ENCODE results near the gene LARGE1. TPM values are rescaled to one million over a fixed set of nuclear protein-coding genes. Genes with fewer than 3 reads are reported as not detected.
A peak's percentile ranks its signal among the peaks of the same experiment; 100 is the strongest.

LARGE1 gene
- total RNA-seq, 4 donors from 2014 or later = 24.9 to 51.0 (median 32.7) TPM

GRCh38 chr22:33806191-33806590 is 114.1 kb downstream of the LARGE1 start:
- Histone ChIP-seq H3K27me3 (no peaks in the 10 kb centered on the region), H3K4me3 (no peak overlapping the region), H3K9me3 (peaks cover 0 to 3% (median 0%) of the 10 kb centered on the region in 4 donors), H3K27ac (no peak overlapping the region), H3K4me1 (no peaks in the 10 kb centered on the region), H3K36me3 (no peaks in the 10 kb centered on the region)
- WGBS, 2 donors = 44 to 54% methylated on average over 3 of the region's 3 CpGs
- TF ChIP-seq POLR2A (IDR thresholded peaks at IDR 0.05) (no peak), EP300 (IDR thresholded peaks at IDR 0.05) (no peak)
- TF ChIP-seq, protein P1, sequence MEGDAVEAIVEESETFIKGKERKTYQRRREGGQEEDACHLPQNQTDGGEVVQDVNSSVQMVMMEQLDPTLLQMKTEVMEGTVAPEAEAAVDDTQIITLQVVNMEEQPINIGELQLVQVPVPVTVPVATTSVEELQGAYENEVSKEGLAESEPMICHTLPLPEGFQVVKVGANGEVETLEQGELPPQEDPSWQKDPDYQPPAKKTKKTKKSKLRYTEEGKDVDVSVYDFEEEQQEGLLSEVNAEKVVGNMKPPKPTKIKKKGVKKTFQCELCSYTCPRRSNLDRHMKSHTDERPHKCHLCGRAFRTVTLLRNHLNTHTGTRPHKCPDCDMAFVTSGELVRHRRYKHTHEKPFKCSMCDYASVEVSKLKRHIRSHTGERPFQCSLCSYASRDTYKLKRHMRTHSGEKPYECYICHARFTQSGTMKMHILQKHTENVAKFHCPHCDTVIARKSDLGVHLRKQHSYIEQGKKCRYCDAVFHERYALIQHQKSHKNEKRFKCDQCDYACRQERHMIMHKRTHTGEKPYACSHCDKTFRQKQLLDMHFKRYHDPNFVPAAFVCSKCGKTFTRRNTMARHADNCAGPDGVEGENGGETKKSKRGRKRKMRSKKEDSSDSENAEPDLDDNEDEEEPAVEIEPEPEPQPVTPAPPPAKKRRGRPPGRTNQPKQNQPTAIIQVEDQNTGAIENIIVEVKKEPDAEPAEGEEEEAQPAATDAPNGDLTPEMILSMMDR (IDR thresholded peaks at IDR 0.05) = no peak
- DNase-seq (ENCODE audit: low spot score in 2 of 2) = no peak

- Histone ChIP-seq H3K4me3 (no peak overlapping the region), H3K4me1 (no peaks in the 10 kb centered on the region), H3K27me3 (no peaks in the 10 kb centered on the region), H3K27ac (no peak overlapping the region), H3K9me3 (peaks cover 0 to 3% (median 0%) of the 10 kb centered on the region in 4 donors), H3K36me3 (no peaks in the 10 kb centered on the region)
- TF ChIP-seq, protein P1 (IDR thresholded peaks at IDR 0.05) = no peak
- no peak for TF ChIP-seq POLR2A (IDR thresholded peaks at IDR 0.05)
- no peak for TF ChIP-seq EP300 (IDR thresholded peaks at IDR 0.05)
- DNase-seq (ENCODE audit: low spot score in 2 of 2) = no peak
- 60 to 69% methylated on average over 7 of the region's 7 CpGs for WGBS, 2 donors
Measured at GRCh38 chr22:33803371-33804282, 116.6 kb downstream of the LARGE1 start.

- DNase-seq (ENCODE audit: low spot score in 2 of 2) = no peak
- Histone ChIP-seq H3K36me3 (no peaks in the 10 kb centered on the region), H3K4me1 (peaks cover 0 to 10% (median 3%) of the 10 kb centered on the region in 4 donors), H3K4me3 (no peak overlapping the region), H3K9me3 (peaks cover 0 to 3% (median 0%) of the 10 kb centered on the region in 4 donors), H3K27ac (no peak overlapping the region), H3K27me3 (no peaks in the 10 kb centered on the region)
- TF ChIP-seq, protein P1 (IDR thresholded peaks at IDR 0.05) = no peak
- TF ChIP-seq EP300 (IDR thresholded peaks at IDR 0.05) = no peak
- no peak for TF ChIP-seq POLR2A (IDR thresholded peaks at IDR 0.05)
- WGBS, 2 donors = 79 to 84% methylated on average over 6 of the region's 6 CpGs
Measured at GRCh38 chr22:33798401-33798800, 121.9 kb downstream of the LARGE1 start.

DNA sequence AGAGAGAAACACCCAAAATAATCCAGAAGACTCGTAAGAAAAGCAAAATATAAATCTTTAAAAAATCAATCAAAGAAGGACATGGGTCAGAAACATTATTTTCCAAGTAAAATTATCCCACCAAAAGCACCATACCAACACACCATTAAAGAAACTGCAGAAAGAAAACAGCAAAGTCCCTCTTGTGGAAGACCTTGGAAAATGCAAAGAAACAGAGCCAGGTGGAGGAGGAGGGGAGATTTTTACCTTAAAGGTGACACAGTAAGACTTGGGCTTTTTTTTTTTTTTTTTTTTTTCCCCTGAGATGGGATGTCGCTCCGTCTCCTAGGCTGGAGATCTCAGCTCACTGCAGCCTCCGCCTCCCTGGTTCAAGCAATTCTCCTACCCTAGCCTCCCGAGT is 123.8 kb downstream of the LARGE1 start:
- 95 to 98% methylated on average over 5 of the region's 5 CpGs for WGBS, 2 donors
- Histone ChIP-seq H3K9me3 (no peaks in the 10 kb centered on the region), H3K27me3 (no peaks in the 10 kb centered on the region), H3K4me1 (peaks cover 0 to 24% (median 3%) of the 10 kb centered on the region in 4 donors), H3K4me3 (no peak overlapping the region), H3K27ac (no peak overlapping the region), H3K36me3 (no peaks in the 10 kb centered on the region)
- no peak for DNase-seq (ENCODE audit: low spot score in 2 of 2)
- TF ChIP-seq EP300 (IDR thresholded peaks at IDR 0.05) = no peak
- TF ChIP-seq POLR2A (IDR thresholded peaks at IDR 0.05) = no peak
- TF ChIP-seq, protein P1 (IDR thresholded peaks at IDR 0.05) = no peak

- no peak for DNase-seq (ENCODE audit: low spot score in 2 of 2)
- TF ChIP-seq POLR2A (IDR thresholded peaks at IDR 0.05) (no peak), EP300 (IDR thresholded peaks at IDR 0.05) (no peak)
- TF ChIP-seq, protein P1 (IDR thresholded peaks at IDR 0.05) = no peak
- 38 to 48% methylated on average over 3 of the region's 3 CpGs for WGBS, 2 donors
- Histone ChIP-seq H3K27me3 (no peaks in the 10 kb centered on the region), H3K4me3 (no peak overlapping the region), H3K4me1 (peaks cover 0 to 33% (median 3%) of the 10 kb centered on the region in 4 donors), H3K27ac (peak overlapping the region in 2 of 4 donors; percentile 70 to 76), H3K36me3 (peaks cover 0 to 7% (median 0%) of the 10 kb centered on the region in 3 donors), H3K9me3 (peaks cover 0 to 11% (median 3%) of the 10 kb centered on the region in 4 donors)
Measured at GRCh38 chr22:33793475-33793874, 126.8 kb downstream of the LARGE1 start.

All from tibial nerve (tissue), 4 donors.